ENCODE measurements around the gene CDH23.

Gene CDH23

GRCh38 chr10:71725249-71725648 lies 328.5 kb downstream of the CDH23 start:
- no peak for DNase-seq (ENCODE audit: low spot score)

GRCh38 chr10:71725998-71726579 lies 329.4 kb downstream of the CDH23 start:
- no peak for DNase-seq (ENCODE audit: low spot score)

- DNase-seq (ENCODE audit: low spot score): no peak
Measured at GRCh38 chr10:71726580-71727104, 329.9 kb downstream of the CDH23 start.

- no peak for DNase-seq (ENCODE audit: low spot score)
Measured at GRCh38 chr10:71727105-71727737, 330.5 kb downstream of the CDH23 start.

- DNase-seq (ENCODE audit: low spot score): peak; percentile 43
Measured at GRCh38 chr10:71727738-71728737, 331.3 kb downstream of the CDH23 start.

- no peak for DNase-seq (ENCODE audit: low spot score)
Measured at GRCh38 chr10:71729161-71729636, 332.5 kb downstream of the CDH23 start.

GRCh38 chr10:71731791-71732190 lies 335.1 kb downstream of the CDH23 start:
- DNase-seq (ENCODE audit: low spot score): no peak

- DNase-seq (ENCODE audit: low spot score): no peak
Measured at GRCh38 chr10:71734797-71735196, 338.1 kb downstream of the CDH23 start.

GRCh38 chr10:71735709-71736569 lies 339.2 kb downstream of the CDH23 start:
- no peak for DNase-seq (ENCODE audit: low spot score)

- no peak for DNase-seq (ENCODE audit: low spot score)
Measured at GRCh38 chr10:71736570-71736952, 339.8 kb downstream of the CDH23 start.

- DNase-seq (ENCODE audit: low spot score): no peak
Measured at GRCh38 chr10:71737001-71737833, 340.5 kb downstream of the CDH23 start.

GRCh38 chr10:71737834-71738197 lies 341.1 kb downstream of the CDH23 start:
- no peak for DNase-seq (ENCODE audit: low spot score)

- DNase-seq (ENCODE audit: low spot score): no peak
Measured at GRCh38 chr10:71739358-71739900, 342.7 kb downstream of the CDH23 start.

- DNase-seq (ENCODE audit: low spot score): no peak
Measured at GRCh38 chr10:71740069-71740653, 343.4 kb downstream of the CDH23 start.

GRCh38 chr10:71741029-71741428 lies 344.3 kb downstream of the CDH23 start:
- no peak for DNase-seq (ENCODE audit: low spot score)

GRCh38 chr10:71741671-71742070 lies 345.0 kb downstream of the CDH23 start:
- DNase-seq (ENCODE audit: low spot score): no peak

- no peak for DNase-seq (ENCODE audit: low spot score)
Measured at GRCh38 chr10:71742301-71743088, 345.8 kb downstream of the CDH23 start.

GRCh38 chr10:71743089-71743838 lies 346.5 kb downstream of the CDH23 start:
- no peak for DNase-seq (ENCODE audit: low spot score)

All from globus pallidus (tissue), 1 donor.